ENCODE data around the gene NAP1L4. TPM values are rescaled to one million over a fixed set of nuclear protein-coding genes. Genes with fewer than 3 reads are reported as not detected.

NAP1L4 gene
- total RNA-seq, 1 donor from 2014 or later: 301 TPM

- intact Hi-C loops (cut with micrococcal nuclease): no loop called here
Observed at GRCh38 chr11:2964782-2965181, 27.3 kb downstream of the NAP1L4 start.

DNA sequence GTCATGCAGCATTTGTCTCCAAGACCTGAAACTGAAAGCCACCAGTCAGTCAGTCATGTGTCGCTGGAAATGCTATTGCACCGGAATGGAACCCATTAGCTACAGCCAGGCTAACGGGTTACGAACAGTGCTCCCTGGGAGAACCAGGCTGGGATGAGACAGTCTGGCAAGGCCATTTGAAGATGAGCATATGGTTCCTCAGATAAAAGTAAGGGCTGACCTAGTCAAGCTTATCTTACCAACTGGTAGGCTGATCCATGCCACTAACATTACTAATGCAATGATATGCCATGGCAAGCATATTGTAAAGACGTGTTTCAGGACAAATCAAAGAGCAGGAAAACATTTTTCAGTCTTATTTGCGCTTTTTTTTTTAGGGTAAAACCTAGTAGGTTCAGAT lies 28.4 kb downstream of the NAP1L4 start:
- intact Hi-C loops (cut with micrococcal nuclease): no loop called here

DNA sequence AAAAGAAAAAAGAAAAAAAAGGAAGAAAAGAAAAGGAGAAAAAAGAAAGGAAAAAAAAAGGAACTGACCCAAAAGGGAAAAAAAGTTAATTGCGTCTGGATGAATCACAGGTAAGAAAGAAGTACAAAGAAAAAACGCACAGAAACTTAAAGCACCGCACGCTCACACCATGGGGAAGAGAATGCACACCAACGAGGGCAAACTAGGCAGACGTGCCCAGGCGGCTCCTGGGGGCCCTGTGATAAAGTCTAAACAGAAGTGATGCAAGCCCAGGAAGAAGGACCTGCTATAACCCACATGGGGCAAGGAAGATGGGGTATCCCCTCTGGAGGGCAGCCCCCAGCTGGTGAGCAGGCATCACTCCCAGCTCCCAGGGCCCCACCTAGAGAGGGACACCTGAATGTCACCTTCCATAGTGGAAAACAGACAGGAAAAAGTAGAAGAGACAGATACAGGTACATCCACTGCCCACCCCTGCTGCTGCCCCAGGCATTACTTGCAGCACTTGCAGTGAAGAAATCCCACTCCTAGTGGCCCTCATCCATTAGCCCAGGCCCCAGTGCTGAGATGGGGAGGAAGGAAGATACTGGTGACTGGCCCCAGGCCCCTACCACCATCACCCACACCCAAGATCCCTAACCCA lies 28.9 kb downstream of the NAP1L4 start:
- intact Hi-C loops (cut with micrococcal nuclease): no loop called here

GRCh38 chr11:2961080-2961479 lies 31.0 kb downstream of the NAP1L4 start:
- intact Hi-C loops (cut with micrococcal nuclease): no loop called here

DNA sequence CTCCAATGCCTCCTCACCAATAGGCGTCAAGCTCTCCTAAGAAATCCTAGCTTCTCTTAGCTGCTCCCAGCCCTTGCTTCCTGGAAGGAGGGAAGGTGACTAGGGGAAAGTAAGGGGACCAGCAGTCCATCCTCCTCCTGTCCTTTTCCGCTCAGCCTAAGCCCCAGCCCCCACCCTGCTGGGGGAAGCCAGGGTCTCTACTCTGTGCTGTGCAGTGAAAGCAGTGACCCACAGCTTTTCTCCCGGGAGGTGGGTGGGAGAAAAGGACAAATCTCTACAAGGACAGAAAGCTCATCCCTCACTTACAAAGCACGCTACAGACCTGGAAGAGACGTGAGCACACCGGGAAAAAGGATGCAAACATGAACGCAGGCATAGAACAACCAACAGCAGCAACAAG lies 32.0 kb downstream of the NAP1L4 start:
- intact Hi-C loops (cut with micrococcal nuclease): no loop called here

GRCh38 chr11:2958251-2958650 lies 33.9 kb downstream of the NAP1L4 start:
- intact Hi-C loops (cut with micrococcal nuclease): no loop called here

DNA sequence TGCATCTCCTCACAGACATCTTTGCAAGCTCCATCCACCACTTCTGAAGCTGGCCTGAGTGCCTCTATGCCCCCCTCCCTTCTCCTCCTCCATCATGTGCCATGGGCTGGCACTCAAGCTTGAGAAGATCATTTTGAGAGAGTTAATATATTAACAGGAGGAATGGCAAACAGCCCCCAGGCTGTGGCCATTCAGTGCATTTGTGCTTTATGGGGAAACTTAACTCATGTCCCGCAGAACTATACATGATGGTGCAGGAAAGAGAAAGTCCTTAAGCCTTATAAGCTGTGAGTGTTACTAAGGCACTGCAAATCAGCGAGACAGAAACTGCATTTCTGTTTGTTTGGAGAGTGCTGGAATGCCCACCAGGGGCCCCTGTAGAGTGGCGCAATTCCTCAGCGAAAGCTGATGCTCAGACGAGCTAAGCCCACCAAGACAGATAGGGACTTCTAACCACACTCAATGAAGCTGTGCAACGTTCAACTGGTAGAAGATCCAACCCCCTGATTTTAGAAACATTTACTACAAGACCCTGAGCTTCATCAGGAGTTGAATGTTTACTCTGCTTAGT lies 36.1 kb downstream of the NAP1L4 start:
- intact Hi-C loops (cut with micrococcal nuclease): no loop called here

DNA sequence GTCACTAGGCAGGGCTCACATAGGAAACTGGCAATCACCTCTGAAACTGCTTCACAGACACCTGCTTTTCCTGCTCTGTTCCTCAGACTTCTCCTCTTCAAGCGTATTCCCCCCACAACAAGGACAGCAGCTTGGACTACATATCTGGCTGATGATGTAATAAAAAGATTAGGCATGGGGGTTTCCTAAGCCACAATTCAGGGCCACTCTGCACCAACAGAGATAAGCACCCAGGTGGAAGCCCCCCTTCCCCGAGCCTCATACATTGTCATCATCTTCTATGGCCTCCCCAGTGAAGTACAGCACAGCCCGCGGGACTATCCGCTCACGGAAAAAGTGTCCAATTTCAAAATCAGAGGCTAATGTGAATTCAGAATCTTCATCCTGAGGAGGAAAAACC lies 37.9 kb downstream of the NAP1L4 start:
- intact Hi-C loops (cut with micrococcal nuclease): no loop called here

DNA sequence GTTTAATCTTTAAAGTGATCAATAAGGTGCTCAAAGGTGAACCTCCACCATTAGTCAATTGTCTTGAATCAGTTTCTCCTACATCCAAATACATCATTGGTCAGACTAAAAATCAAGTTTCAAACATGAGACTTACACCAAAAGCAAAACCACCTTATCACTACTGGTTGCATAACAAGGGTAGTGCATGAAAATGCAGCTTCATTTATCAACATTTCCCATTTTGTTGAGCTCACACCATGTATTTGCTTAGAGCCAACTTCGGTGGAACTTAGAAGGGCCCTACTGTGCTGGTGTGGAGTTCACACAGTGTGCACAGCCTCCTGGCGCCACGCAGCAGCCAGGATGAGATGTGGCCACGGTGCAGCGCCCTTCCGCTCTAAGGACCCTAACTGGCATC lies 39.8 kb downstream of the NAP1L4 start:
- intact Hi-C loops (cut with micrococcal nuclease): no loop called here

- intact Hi-C loops (cut with micrococcal nuclease): no loop called here
Observed at GRCh38 chr11:2951231-2952110, 40.7 kb downstream of the NAP1L4 start.

DNA sequence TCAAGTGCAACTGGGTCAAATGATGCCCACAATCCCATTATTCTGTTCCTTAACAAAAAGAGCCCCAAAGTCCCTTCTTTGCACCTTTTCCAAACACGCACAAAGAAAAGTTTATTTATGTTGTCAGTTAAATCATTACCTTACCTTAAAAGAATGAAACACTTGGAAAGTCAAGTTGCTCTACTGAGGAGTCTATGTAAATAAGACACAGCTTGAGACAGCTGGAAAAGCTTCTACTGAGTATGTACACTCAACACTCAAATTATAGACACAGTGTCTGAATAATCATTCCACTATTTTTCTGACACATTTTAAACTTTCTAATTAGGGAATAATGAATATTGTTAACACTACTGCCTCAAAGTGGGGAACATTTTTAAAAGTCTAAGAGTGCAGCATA lies 41.3 kb downstream of the NAP1L4 start:
- intact Hi-C loops (cut with micrococcal nuclease): no loop called here

DNA sequence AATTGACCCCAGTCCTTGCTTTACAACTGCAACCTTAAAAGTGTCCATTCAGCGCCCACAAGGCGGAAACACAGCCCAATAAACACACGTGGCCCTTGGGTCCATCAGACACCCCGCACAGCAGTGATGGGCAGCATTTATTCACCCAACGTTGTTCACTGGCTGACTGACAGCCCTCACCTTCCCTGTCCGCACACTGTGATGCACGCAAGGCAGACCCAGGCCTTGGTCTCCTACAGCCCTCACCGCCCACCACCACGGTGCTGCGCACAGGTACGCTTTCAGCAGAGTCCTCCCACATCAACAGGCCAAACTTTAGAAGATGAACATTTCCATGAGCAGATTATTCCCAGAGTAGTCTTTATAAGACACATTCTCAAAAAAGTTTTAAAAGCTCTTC lies 42.2 kb downstream of the NAP1L4 start:
- intact Hi-C loops (cut with micrococcal nuclease): no loop called here

DNA sequence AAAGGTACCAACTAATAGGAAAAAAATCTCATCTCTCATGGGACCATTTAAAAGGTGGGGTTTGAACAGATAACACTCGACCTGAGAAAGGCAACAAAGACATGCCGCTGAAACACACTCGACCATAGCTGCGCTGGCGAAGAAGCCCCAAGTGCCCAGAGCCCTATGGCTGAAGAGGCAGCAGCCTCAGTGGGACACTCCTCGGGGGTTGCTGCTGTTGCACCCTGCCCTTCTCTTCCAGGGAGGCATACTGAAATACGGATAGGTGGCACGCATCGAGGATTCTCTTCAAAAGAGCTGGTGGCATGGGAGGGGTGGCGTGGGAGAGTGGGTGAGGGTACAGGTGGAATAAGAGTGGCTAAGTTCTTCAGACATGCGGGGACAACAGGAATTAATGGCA lies 44.4 kb downstream of the NAP1L4 start:
- intact Hi-C loops (cut with micrococcal nuclease): no loop called here

GRCh38 chr11:2945757-2946287 lies 46.3 kb downstream of the NAP1L4 start:
- intact Hi-C loops (cut with micrococcal nuclease): no loop called here

GRCh38 chr11:2945031-2945756 lies 46.9 kb downstream of the NAP1L4 start:
- intact Hi-C loops (cut with micrococcal nuclease): no loop called here

- intact Hi-C loops (cut with micrococcal nuclease): no loop called here
Observed at GRCh38 chr11:2944530-2944929, 47.6 kb downstream of the NAP1L4 start.

DNA sequence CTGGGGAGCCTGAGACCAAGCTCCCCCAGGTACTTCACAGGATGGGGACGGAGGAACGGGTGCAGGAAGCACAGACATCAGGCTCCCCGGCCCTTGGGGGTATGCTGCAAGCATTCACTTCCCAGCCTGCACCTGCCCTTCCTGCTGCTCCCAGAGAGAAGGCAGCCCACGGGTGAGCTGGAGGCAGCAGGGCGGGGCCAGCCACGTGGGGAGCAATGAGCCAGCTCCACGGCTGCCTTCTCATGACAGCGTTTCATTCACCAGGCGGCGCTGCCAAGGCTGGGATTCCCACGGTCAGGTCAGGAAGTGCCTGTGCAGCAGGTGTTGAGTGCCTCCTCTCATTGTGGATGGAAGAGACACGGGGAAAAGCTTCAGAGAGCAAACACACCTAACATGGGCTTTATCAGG lies 48.4 kb downstream of the NAP1L4 start:
- intact Hi-C loops (cut with micrococcal nuclease): no loop called here

DNA sequence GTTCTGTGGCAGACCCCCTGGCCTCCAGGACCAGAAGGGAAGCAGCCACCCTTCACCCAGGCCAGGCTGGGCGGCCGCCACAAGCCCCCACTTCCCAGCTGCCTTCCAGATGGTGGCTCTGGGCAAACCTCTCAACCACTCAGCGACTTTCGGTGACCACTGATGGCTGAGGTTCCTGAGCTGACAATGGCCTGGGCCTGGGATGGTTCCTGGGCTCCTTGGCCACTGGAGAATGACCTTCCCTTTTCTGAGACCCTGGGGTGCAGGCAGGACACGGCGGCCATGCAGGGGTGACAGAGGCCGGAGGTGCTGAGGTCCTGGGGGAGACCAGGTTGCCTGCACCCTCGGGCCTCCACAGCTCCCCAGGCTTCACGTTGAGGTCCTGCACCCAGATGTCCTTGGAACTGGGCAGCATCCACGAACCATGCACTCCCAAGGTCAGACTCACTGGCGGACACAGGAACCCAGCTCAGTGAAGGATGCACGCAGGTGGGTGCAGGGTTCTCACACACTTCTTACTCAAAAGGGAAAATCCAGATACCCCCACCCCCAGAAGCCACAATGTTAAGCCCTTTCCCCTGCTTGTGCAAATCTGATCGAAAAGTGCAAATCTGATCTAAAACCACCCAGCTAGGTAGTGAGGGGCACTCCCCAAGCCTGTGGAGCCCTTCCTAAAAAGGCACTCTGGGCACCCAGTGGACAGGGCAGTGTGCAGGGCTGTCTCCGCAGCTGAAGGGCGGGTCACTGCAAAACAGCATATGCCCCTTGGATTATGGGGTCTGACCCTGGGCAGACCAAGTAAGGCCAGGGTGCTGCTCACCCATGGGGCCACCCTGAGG lies 49.0 kb downstream of the NAP1L4 start:
- intact Hi-C loops (cut with micrococcal nuclease): no loop called here

DNA sequence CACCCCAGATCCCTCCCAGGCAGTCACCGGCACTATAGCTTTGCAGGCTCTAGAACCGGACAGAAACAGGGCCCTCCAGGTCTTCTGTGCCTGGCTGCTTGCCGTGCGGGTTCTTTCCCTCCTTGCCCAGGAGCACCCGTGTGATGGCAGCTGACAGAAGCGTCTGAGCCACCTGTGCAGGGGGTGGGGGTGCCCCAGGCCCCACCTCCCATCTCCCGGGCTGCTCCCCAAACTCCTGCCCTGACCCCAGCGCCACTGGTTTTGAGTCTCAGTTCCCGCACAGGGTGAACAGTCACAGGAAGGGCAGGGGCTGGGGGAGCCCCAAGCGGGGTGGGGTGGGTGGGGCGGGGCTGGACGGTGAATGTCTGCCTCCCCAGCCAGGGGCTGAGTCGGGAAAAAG lies 49.7 kb downstream of the NAP1L4 start:
- intact Hi-C loops (cut with micrococcal nuclease): no loop called here

- intact Hi-C loops (cut with micrococcal nuclease): no loop called here
Observed at GRCh38 chr11:2940921-2941821, 51.0 kb downstream of the NAP1L4 start.

All from T-helper 1 cell treated with Interleukin-12 subunit alpha and Interleukin-12 subunit beta and Interleukin-4 antibody, amounts not matched to agents 30 ng/mL and 1 ng/mL, for 36 hours (primary cell).